D721Med (cell line): ENCODE data around the gene FSTL5.

ENCODE experiments used
- DNase-seq: peaks from one replicate; pipeline ENCODE4 v3.0.0; 2011; ENCODE audit warnings: low spot score; ENCODE audit not compliant: insufficient read length
- FAIRE-seq: peaks from 2 replicates; lab custom pipeline; 2011; peaks lifted over from hg19 to GRCh38; lab: Jason Lieb, UNC
- CTCF ChIP-seq: IDR thresholded peaks from 2 replicates; pipeline ENCODE4 v1.5.1; 2012; ENCODE audit warnings: mild to moderate bottlenecking, control low read depth; ENCODE audit not compliant: insufficient read depth; ENCODE audit errors: missing control alignments

Gene FSTL5

GRCh38 chr4:161822174-161822573 lies 341.6 kb downstream of the FSTL5 start:
- no peak for FAIRE-seq

GRCh38 chr4:161817914-161818313 lies 345.9 kb downstream of the FSTL5 start:
- DNase-seq (no peak), FAIRE-seq (no peak)
- TF ChIP-seq CTCF: no peak

More at GRCh38 chr4:161822174-161822573, 341.6 kb downstream of the FSTL5 start:
- no peak for TF ChIP-seq CTCF
- DNase-seq: no peak

GRCh38 chr4:161816958-161817357 lies 346.8 kb downstream of the FSTL5 start:
- no peak for TF ChIP-seq CTCF
- FAIRE-seq: no peak
- no peak for DNase-seq

GRCh38 chr4:161815841-161816240 lies 348.0 kb downstream of the FSTL5 start:
- TF ChIP-seq CTCF: no peak
- DNase-seq (no peak), FAIRE-seq (no peak)

DNA sequence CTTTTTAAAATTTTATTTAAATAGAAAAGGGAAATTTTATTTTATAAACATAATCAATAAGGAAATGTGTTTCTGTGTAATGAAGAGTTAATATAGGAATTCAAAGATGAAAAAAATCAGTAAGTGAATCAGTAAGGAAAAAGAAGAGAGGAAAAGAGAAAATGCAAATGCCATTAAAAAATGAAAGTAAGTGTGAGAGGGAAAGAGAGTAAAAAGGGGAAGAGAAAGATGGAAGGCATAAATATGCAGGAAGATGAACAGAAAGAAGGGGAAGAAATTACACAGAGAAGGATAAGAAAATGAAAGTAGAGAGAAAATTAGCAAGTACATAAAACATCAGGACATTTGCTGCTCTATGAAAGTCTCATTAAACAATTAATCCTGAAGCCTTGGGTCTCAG lies 349.9 kb downstream of the FSTL5 start:
- no peak for TF ChIP-seq CTCF
- DNase-seq: no peak
- FAIRE-seq: no peak

GRCh38 chr4:161813389-161813788 lies 350.4 kb downstream of the FSTL5 start:
- FAIRE-seq (no peak), DNase-seq (no peak)
- no peak for TF ChIP-seq CTCF

DNA sequence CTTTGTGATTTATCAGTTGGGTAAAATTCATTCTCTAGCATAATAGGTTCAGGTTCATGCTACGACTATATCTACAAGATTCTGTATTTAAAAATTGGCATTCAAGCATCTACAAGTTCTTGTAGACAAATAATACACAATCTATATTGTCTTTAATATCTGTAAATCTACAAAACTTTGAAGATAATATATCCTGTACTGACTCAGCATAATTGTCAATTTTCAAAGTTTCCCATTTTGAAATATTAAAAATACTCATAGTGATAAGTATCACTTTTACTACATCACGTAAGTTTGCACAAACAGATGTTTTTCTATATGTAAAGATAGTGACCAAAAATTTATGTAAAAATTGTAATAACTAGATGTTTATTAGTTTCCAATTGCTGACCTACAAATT lies 360.6 kb downstream of the FSTL5 start:
- no peak for TF ChIP-seq CTCF
- FAIRE-seq: no peak
- no peak for DNase-seq
